PC-9 (cell line): ENCODE measurements around the gene KDM4B. TPM values are rescaled to one million over a fixed set of nuclear protein-coding genes. Genes with fewer than 3 reads are reported as not detected.

Experiments used
- BruUV-seq: library from RNA; stranded (reverse); fragments of 400-500 nt; replicated peaks from 2 replicates; lab custom pipeline; 2021; lab: Mats Ljungman, UMichigan
- CTCF ChIA-PET: fragments of 300-600 bp; sonication (Branson Sonifier 250); formaldehyde crosslinking; loops from one replicate; lab custom pipeline; 2022; ENCODE audit warnings: antibody characterized with exemption; lab: Charles Lee
- POLR2A ChIA-PET: fragments of 300-600 bp; sonication (Branson Sonifier 250); formaldehyde crosslinking; loops from one replicate; lab custom pipeline; 2022; ENCODE audit warnings: antibody characterized with exemption; ENCODE audit not compliant: unreplicated experiment; lab: Charles Lee
- DNase-seq, 2 experiments: peaks; one replicate each; pipeline versions ENCODE4 v3.0.0 to v3.0.0-alpha.2; 2015 to 2022; ENCODE audit warnings: mixed read lengths in 1 of 2
- H2AFZ ChIP-seq: fragments of 200-600 bp; sonication (generic); 2 replicates; pipeline ENCODE4 v1.8.1; 2017; ENCODE audit warnings: antibody characterized with exemption
- H3F3A ChIP-seq: fragments of 200-600 bp; sonication (generic); 2 replicates; pipeline ENCODE4 v1.8.1; 2017; ENCODE audit warnings: antibody characterized with exemption, mild to moderate bottlenecking, low read depth; ENCODE audit not compliant: insufficient read depth
- H3K27ac ChIP-seq: fragments of 200-600 bp; sonication (generic); 2 replicates; pipeline ENCODE4 v1.6.1; 2016; ENCODE audit warnings: mixed run types
- H3K27me3 ChIP-seq: fragments of 200-600 bp; sonication (generic); 2 replicates; pipeline ENCODE4 v1.6.1; 2016; ENCODE audit warnings: low read depth, mixed run types; ENCODE audit not compliant: insufficient read depth
- H3K36me3 ChIP-seq: fragments of 200-600 bp; sonication (generic); 2 replicates; pipeline ENCODE4 v1.6.1; 2016; ENCODE audit warnings: low read depth, mixed run types
- H3K4me1 ChIP-seq: fragments of 200-600 bp; sonication (generic); replicated peaks from 2 replicates; pipeline ENCODE4 v1.6.1; 2016; ENCODE audit warnings: mixed run types; ENCODE audit not compliant: insufficient read depth
- H3K4me2 ChIP-seq: fragments of 200-600 bp; sonication (generic); 2 replicates; pipeline ENCODE4 v1.6.1; 2017; ENCODE audit warnings: mixed run types
- H3K4me3 ChIP-seq: fragments of 200-600 bp; sonication (generic); 2 replicates; pipeline ENCODE4 v1.6.1; 2016; ENCODE audit warnings: mixed run types
- H3K79me2 ChIP-seq: fragments of 200-600 bp; sonication (generic); 2 replicates; pipeline ENCODE4 v1.6.1; 2017; ENCODE audit warnings: low read depth, mixed run types
- H3K9me2 ChIP-seq: fragments of 200-600 bp; sonication (generic); 2 replicates; pipeline ENCODE4 v1.8.1; 2017; ENCODE audit warnings: mild to moderate bottlenecking; ENCODE audit not compliant: insufficient read depth
- H3K9me3 ChIP-seq: fragments of 200-600 bp; sonication (generic); 2 replicates; pipeline ENCODE4 v1.8.1; 2016; ENCODE audit warnings: low read depth; ENCODE audit not compliant: insufficient read depth
- H4K20me1 ChIP-seq: fragments of 200-600 bp; sonication (generic); 2 replicates; pipeline ENCODE4 v1.8.1; 2017; ENCODE audit not compliant: insufficient read depth
- EZH2 ChIP-seq: fragments of 200-600 bp; sonication (generic); IDR thresholded peaks from 2 replicates; pipeline ENCODE4 v1.8.0; 2017; ENCODE audit warnings: antibody characterized with exemption, low read depth
- intact Hi-C: fragments of 100-400 bp; cut with micrococcal nuclease; formaldehyde crosslinking; loops from one replicate; pipeline ENCODE4 v1.10.0; 2022; ENCODE audit not compliant: unreplicated experiment
- total RNA-seq: library from RNA; stranded (reverse); gene quantifications from 2 replicates; pipeline ENCODE4 v1.2.3, GENCODE V29; 2021
- TF ChIP-seq, protein P1 (sequence below): fragments of 200-600 bp; sonication (generic); conservative IDR thresholded peaks from 2 replicates; pipeline ENCODE4 v1.6.1; 2017; ENCODE audit warnings: mixed run types, antibody characterized with exemption, mild to moderate bottlenecking, moderate library complexity

Gene KDM4B
- total RNA-seq, 1 experiment from 2014 or later = 19.5 TPM

DNA sequence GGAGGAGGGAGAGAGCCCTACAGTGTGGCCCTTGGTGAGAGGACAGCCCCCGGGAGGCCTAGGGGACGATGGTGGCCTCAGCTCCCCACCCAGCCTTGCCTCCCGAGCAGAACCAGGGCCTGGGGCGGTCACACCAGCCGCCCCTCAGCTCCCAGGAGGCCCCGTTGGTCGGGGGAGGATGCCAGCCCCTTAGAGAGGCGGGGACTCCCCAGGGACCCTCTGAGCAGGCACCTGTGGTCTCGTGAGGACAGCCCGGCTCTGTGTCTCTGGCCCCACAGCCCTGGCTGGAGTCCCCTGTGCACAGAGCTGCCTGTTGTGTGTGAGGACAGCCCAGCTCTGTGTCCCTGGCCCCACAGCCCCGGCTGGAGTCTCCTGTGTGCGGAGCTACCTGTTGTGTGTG, 158.8 kb downstream of the KDM4B start:
- Histone ChIP-seq H3K9me2 (no peaks in the 10 kb centered on the region), H3K9me3 (no peaks in the 10 kb centered on the region), H2AFZ (no peak overlapping the region), H3K4me3 (no peak overlapping the region), H3F3A (no peaks in the 10 kb centered on the region), H4K20me1 (no peaks in the 10 kb centered on the region), H3K4me1 (peaks cover 11% of the 10 kb centered on the region; the same call in 1 of the 2 replicates), H3K79me2 (no peaks in the 10 kb centered on the region), H3K27me3 (no peaks in the 10 kb centered on the region), H3K27ac (no peak overlapping the region), H3K36me3 (no peaks in the 10 kb centered on the region), H3K4me2 (no peak overlapping the region)
- ChIA-PET CTCF (interaction anchor here (0.6 kb wide), 1 partner anchor 85 kb away, joined by 12 read pairs; no protein-coding TSS in a partner anchor), POLR2A (no interaction called here)
- no peak for DNase-seq
- intact Hi-C loops = no loop called here
- TF ChIP-seq, protein P1, sequence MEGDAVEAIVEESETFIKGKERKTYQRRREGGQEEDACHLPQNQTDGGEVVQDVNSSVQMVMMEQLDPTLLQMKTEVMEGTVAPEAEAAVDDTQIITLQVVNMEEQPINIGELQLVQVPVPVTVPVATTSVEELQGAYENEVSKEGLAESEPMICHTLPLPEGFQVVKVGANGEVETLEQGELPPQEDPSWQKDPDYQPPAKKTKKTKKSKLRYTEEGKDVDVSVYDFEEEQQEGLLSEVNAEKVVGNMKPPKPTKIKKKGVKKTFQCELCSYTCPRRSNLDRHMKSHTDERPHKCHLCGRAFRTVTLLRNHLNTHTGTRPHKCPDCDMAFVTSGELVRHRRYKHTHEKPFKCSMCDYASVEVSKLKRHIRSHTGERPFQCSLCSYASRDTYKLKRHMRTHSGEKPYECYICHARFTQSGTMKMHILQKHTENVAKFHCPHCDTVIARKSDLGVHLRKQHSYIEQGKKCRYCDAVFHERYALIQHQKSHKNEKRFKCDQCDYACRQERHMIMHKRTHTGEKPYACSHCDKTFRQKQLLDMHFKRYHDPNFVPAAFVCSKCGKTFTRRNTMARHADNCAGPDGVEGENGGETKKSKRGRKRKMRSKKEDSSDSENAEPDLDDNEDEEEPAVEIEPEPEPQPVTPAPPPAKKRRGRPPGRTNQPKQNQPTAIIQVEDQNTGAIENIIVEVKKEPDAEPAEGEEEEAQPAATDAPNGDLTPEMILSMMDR = no peak
- TF ChIP-seq EZH2 = no peak
- BruUV-seq = no TSS peak

DNA sequence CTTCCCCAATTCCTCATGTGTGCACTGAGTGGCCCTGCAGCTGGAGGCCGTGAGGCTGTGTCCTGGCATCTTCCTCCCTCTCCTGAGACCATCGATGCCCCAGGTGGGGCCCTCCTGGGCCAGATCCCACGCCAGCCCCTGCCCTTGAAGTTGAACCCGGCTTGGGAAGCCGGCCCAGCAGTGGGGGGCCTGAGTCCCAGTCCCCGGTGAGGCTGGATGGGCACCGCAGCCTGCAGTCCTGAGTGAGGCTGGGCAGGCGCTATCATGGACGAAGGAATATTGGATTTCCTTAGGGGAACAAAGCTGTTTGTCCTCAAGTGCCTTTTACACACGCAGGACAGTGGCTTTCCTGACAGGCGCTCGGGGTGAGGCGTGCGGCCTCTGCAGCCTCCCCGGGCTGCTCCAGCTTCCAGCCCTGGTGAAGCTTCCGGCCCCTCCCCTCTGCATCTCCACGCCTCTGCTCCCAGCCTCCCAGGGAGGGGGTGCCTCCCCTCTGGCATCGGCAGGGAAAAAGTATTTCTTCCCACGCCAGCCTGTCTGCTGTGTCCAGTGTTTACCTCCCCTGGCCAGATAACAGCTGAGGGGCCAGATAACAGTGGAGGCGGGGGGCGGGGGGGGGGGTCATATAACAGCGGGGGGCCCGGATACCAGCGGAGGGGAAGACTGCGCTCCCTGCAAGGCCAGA, 159.5 kb downstream of the KDM4B start:
- no peak for DNase-seq
- no peak for TF ChIP-seq EZH2
- TF ChIP-seq, protein P1 = no peak
- Histone ChIP-seq H3K9me2 (no peaks in the 10 kb centered on the region), H3K4me2 (no peak overlapping the region), H2AFZ (no peak overlapping the region), H3K4me3 (no peak overlapping the region), H3K36me3 (no peaks in the 10 kb centered on the region), H3K9me3 (no peaks in the 10 kb centered on the region), H3F3A (no peaks in the 10 kb centered on the region), H3K79me2 (no peaks in the 10 kb centered on the region), H3K27me3 (no peaks in the 10 kb centered on the region), H3K27ac (no peak overlapping the region), H3K4me1 (peaks cover 11% of the 10 kb centered on the region; the same call in 1 of the 2 replicates), H4K20me1 (no peaks in the 10 kb centered on the region)
- intact Hi-C loops = no loop called here
- ChIA-PET POLR2A (no interaction called here), CTCF (interaction anchor here (0.5 to 0.6 kb wide), 2 partner anchors 85 to 122 kb away, joined by 4 to 12 read pairs; no protein-coding TSS in a partner anchor)
- no TSS peak for BruUV-seq

DNA sequence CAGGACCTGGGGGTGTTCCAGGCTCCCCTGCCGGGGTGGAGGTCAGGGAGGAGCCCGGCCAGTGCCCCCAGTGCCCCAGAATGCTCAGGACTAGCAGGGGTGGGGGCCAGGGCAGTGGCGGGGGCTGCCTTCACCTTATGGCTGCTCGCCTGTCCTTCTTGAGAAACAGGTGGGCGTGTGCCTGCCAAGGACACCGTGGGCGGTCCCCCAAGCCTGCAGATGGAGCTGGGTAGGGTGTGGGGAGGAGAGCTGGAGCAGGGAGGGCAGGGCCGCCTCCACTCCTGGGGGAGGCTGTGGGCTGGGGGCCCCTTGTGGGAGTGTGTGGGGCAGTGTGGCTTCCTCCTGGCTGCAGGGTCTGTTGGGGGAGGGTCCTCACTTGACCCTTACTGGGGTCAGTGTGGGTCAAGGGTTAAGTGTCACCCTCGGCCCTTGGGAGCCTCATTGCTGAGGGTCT, 160.1 kb downstream of the KDM4B start:
- TF ChIP-seq EZH2 = no peak
- TF ChIP-seq, protein P1 = no peak
- ChIA-PET POLR2A (no interaction called here), CTCF (interaction anchor here (0.5 kb wide), 1 partner anchor 123 kb away, joined by 4 read pairs; no protein-coding TSS in a partner anchor)
- H3K9me2 ChIP-seq = no peaks in the 10 kb centered on the region
- H3K9me3 ChIP-seq = no peaks in the 10 kb centered on the region
- H3K27me3 ChIP-seq = no peaks in the 10 kb centered on the region
- H3K79me2 ChIP-seq = no peaks in the 10 kb centered on the region
- H3K4me1 ChIP-seq = peaks cover 11% of the 10 kb centered on the region; the same call in 1 of the 2 replicates
- no peaks in the 10 kb centered on the region for H4K20me1 ChIP-seq
- no TSS peak for BruUV-seq
- no peaks in the 10 kb centered on the region for H3F3A ChIP-seq
- H3K36me3 ChIP-seq = no peaks in the 10 kb centered on the region
- DNase-seq = no peak
- no peak overlapping the region for H3K27ac ChIP-seq
- H3K4me3 ChIP-seq = no peak overlapping the region
- intact Hi-C loops = no loop called here
- H2AFZ ChIP-seq = no peak overlapping the region
- no peak overlapping the region for H3K4me2 ChIP-seq
